Measurements from ENCODE around the gene FIBP. TPM values are rescaled to one million over a fixed set of nuclear protein-coding genes. Genes with fewer than 3 reads are reported as not detected.

FIBP gene
- total RNA-seq, 4 donors from 2014 or later = 33.2 to 74.3 (median 48.6) TPM

Other genes starting within 250 kb of the FIBP start
- 10 to 100 TPM; 51.5 to 84.6 (median 82.1) TPM for gene RELA, start 225.6 kb downstream of the FIBP start, total RNA-seq
- gene KAT5, start 176.2 kb downstream of the FIBP start, total RNA-seq = 10 to 100 TPM; 66.4 to 77.1 (median 68.3) TPM
- gene RNASEH2C, start 167.7 kb downstream of the FIBP start, total RNA-seq = 100 to 1,000 TPM in 1 of 4 donors, 10 to 100 TPM in 3; 72.1 to 137 (median 80.9) TPM
- 10 to 100 TPM; 15.0 to 28.0 (median 24.2) TPM for gene AP5B1, start 107.5 kb downstream of the FIBP start, total RNA-seq
- not detected for gene OVOL1, start 101.4 kb downstream of the FIBP start, total RNA-seq
- gene SNX32, start 54.5 kb downstream of the FIBP start, total RNA-seq = under 1 TPM; 0.33 to 0.78 (median 0.41) TPM
- 100 to 1,000 TPM; 610 to 793 (median 738) TPM for gene CFL1, start 30.3 kb downstream of the FIBP start, total RNA-seq
- gene MUS81, start 28.0 kb downstream of the FIBP start, total RNA-seq = 10 to 100 TPM; 42.2 to 74.2 (median 58.3) TPM
- gene EFEMP2, start 15.7 kb downstream of the FIBP start, total RNA-seq = 100 to 1,000 TPM in 1 of 4 donors, 10 to 100 TPM in 3; 71.8 to 111 (median 82.2) TPM
- 1 to 10 TPM in 3 of 4 donors, under 1 TPM in 1; 0.83 to 2.7 (median 1.5) TPM for gene CTSW, start 8.6 kb downstream of the FIBP start, total RNA-seq
- 10 to 100 TPM; 63.5 to 99.5 (median 84.6) TPM for gene CCDC85B, start 2.2 kb upstream of the FIBP start, total RNA-seq
- 10 to 100 TPM in 1 of 4 donors, 1 to 10 TPM in 2, not detected in 1; 3.2 to 47.2 (median 8.7) TPM for gene FOSL1, start 11.9 kb upstream of the FIBP start, total RNA-seq
- 10 to 100 TPM; 18.2 to 56.0 (median 28.0) TPM for gene C11orf68, start 30.6 kb upstream of the FIBP start, total RNA-seq
- 100 to 1,000 TPM in 2 of 4 donors, 10 to 100 TPM in 2; 78.4 to 122 (median 101) TPM for gene DRAP1, start 31.0 kb upstream of the FIBP start, total RNA-seq
- gene TSGA10IP, start 57.0 kb upstream of the FIBP start, total RNA-seq = not detected
- gene SART1, start 73.3 kb upstream of the FIBP start, total RNA-seq = 10 to 100 TPM; 47.8 to 65.0 (median 58.7) TPM
- gene EIF1AD, start 113.7 kb upstream of the FIBP start, total RNA-seq = 10 to 100 TPM; 25.3 to 34.9 (median 28.2) TPM
- 10 to 100 TPM; 46.9 to 72.5 (median 57.9) TPM for gene BANF1, start 114.0 kb upstream of the FIBP start, total RNA-seq
- gene CST6, start 123.5 kb upstream of the FIBP start, total RNA-seq = not detected
- gene CATSPER1, start 138.0 kb upstream of the FIBP start, total RNA-seq = under 1 TPM in 1 of 4 donors, not detected in 3; 0.52 TPM
- 1 to 10 TPM in 3 of 4 donors, under 1 TPM in 1; 0.83 to 7.4 (median 3.3) TPM for gene GAL3ST3, start 160.7 kb upstream of the FIBP start, total RNA-seq
- gene SF3B2, start 163.9 kb upstream of the FIBP start, total RNA-seq = 100 to 1,000 TPM; 117 to 160 (median 137) TPM
- gene PACS1, start 181.8 kb upstream of the FIBP start, total RNA-seq = 10 to 100 TPM; 37.1 to 97.8 (median 54.3) TPM